Endothelial cell of umbilical vein (primary cell): Measurements from ENCODE around the gene SEMA3G. TPM values are rescaled to one million over a fixed set of nuclear protein-coding genes. Genes with fewer than 3 reads are reported as not detected.

Source experiments
- BruUV-seq: library from RNA; stranded (reverse); fragments of 400-500 nt; replicated peaks from 2 replicates; lab custom pipeline; 2021; lab: Mats Ljungman, UMichigan
- CTCF ChIA-PET: fragments of 300-600, 350-600 bp; sonication (Branson Sonifier 250); formaldehyde crosslinking; loops from one replicate; lab custom pipeline; 2021; ENCODE audit warnings: antibody characterized with exemption, inconsistent platforms; lab: Charles Lee
- POLR2A ChIA-PET: fragments of 300-600, 350-600 bp; sonication (Branson Sonifier 250); formaldehyde crosslinking; loops from one replicate; lab custom pipeline; 2021; ENCODE audit warnings: antibody characterized with exemption, inconsistent platforms; lab: Charles Lee
- DNase-seq: peaks from one replicate; pipeline ENCODE4 v3.0.0-alpha.2; 2011; ENCODE audit warnings: low read depth, low spot score
- FAIRE-seq: peaks from 2 replicates; lab custom pipeline; 2011; peaks lifted over from hg19 to GRCh38; lab: Jason Lieb, UNC
- H2AFZ ChIP-seq: 2 replicates; pipeline ENCODE4 v1.6.0; 2012; ENCODE audit warnings: low read depth, low read length, control low read depth, inconsistent platforms
- H3K27ac ChIP-seq: 2 replicates; pipeline ENCODE4 v1.5.1; 2011; ENCODE audit warnings: low read depth, mild to moderate bottlenecking, control low read depth, low read length, moderate library complexity; ENCODE audit not compliant: insufficient read depth
- H3K27me3 ChIP-seq, 2 experiments: 2 replicates each; pipeline versions ENCODE4 v1.6.0 to v1.6.1; 2011; ENCODE audit warnings: low read length in 2 of 2, mixed read lengths in 1 of 2; ENCODE audit not compliant: control insufficient read depth in 2 of 2, insufficient read depth in 2 of 2
- H3K36me3 ChIP-seq, 2 experiments: 2 replicates in 1 of 2; 3 replicates in 1 of 2; pipeline ENCODE4 v1.5.1; 2011; ENCODE audit warnings: low read length in 2 of 2, mild to moderate bottlenecking in 1 of 2, moderate library complexity in 1 of 2; ENCODE audit not compliant: control insufficient read depth in 2 of 2, insufficient read depth in 2 of 2; ENCODE audit errors: extremely low read depth in 1 of 2
- H3K4me1 ChIP-seq: 3 replicates; pipeline ENCODE4 v1.5.1; 2011; ENCODE audit warnings: mild to moderate bottlenecking, low read length; ENCODE audit not compliant: control insufficient read depth, insufficient read depth; ENCODE audit errors: extremely low read depth
- H3K4me2 ChIP-seq: 2 replicates; pipeline ENCODE4 v1.6.1; 2011; ENCODE audit warnings: low read length, control low read depth, mixed read lengths; ENCODE audit not compliant: insufficient read depth
- H3K4me3 ChIP-seq, 3 experiments: fragments of 200-600 bp in 1 of 3; sonication (generic), shearing (Covaris generic) in 1 of 3; replicated peaks in 1 of 3; 2 replicates each; pipeline ENCODE4 v1.5.1; 2011 to 2016; ENCODE audit warnings: control low read depth in 3 of 3, low read length in 3 of 3, mild to moderate bottlenecking in 2 of 3, inconsistent platforms in 1 of 3, low read depth in 1 of 3, moderate library complexity in 1 of 3; ENCODE audit not compliant: insufficient read depth in 1 of 3
- H3K79me2 ChIP-seq: 2 replicates; pipeline ENCODE4 v1.6.0; 2012; ENCODE audit warnings: low read length, inconsistent platforms; ENCODE audit not compliant: control insufficient read depth, insufficient read depth
- H3K9ac ChIP-seq: replicated peaks from 2 replicates; pipeline ENCODE3; 2011; ENCODE audit warnings: low read length, control low read depth; ENCODE audit not compliant: insufficient read depth; ENCODE audit errors: extremely low read depth
- H3K9me1 ChIP-seq: replicated peaks from 3 replicates; pipeline ENCODE4 v1.6.0; 2011; ENCODE audit warnings: mild to moderate bottlenecking, low read length; ENCODE audit not compliant: control insufficient read depth, insufficient read depth; ENCODE audit errors: extremely low read depth
- H3K9me3 ChIP-seq: replicated peaks from 2 replicates; pipeline ENCODE4 v1.5.1; 2012; ENCODE audit warnings: low read length, inconsistent platforms; ENCODE audit not compliant: control insufficient read depth, insufficient read depth
- H4K20me1 ChIP-seq: replicated peaks from 2 replicates; pipeline ENCODE3; 2011; ENCODE audit warnings: mild to moderate bottlenecking, low read length; ENCODE audit not compliant: control insufficient read depth, insufficient read depth; ENCODE audit errors: extremely low read depth
- CTCF ChIP-seq, 2 donors: IDR thresholded peaks; 1 replicate in 1 of 2; 2 replicates in 1 of 2; pipeline ENCODE4 v1.5.1; 2011; ENCODE audit warnings: low read length in 2 of 2, mild to moderate bottlenecking in 2 of 2, moderate library complexity in 2 of 2, control low read depth in 1 of 2, inconsistent platforms in 1 of 2, low read depth in 1 of 2; ENCODE audit not compliant: insufficient read depth in 1 of 2; ENCODE audit errors: extremely low read depth in 1 of 2
- EZH2 ChIP-seq: IDR thresholded peaks from 2 replicates; pipeline ENCODE4 v1.6.1; 2012; ENCODE audit warnings: borderline replicate concordance, low read depth, mild to moderate bottlenecking, moderate library complexity, low read length, inconsistent platforms; ENCODE audit not compliant: severe bottlenecking
- FOS ChIP-seq: IDR thresholded peaks from 2 replicates; pipeline ENCODE4 v1.6.1; 2011; ENCODE audit warnings: mild to moderate bottlenecking, low read length, moderate library complexity, borderline replicate concordance; ENCODE audit not compliant: insufficient read depth
- GATA2 ChIP-seq: IDR thresholded peaks from 2 replicates; pipeline ENCODE4 v1.7.0; 2011; ENCODE audit warnings: low read depth, mild to moderate bottlenecking, moderate library complexity, mixed read lengths, low read length; ENCODE audit not compliant: insufficient read length, insufficient read depth
- JUN ChIP-seq: IDR thresholded peaks from 2 replicates; pipeline ENCODE4 v1.6.1; 2011; ENCODE audit warnings: borderline replicate concordance, low read depth; ENCODE audit not compliant: insufficient read length, insufficient read depth
- MAX ChIP-seq: IDR thresholded peaks from 2 replicates; pipeline ENCODE4 v1.6.1; 2011; ENCODE audit not compliant: insufficient read depth, insufficient read length
- MYC ChIP-seq: IDR thresholded peaks from one replicate; pipeline ENCODE4 v1.6.1; 2011; ENCODE audit warnings: mild to moderate bottlenecking, low read depth, low read length
- POLR2A ChIP-seq: IDR thresholded peaks from 2 replicates; pipeline ENCODE4 v1.6.1; 2012; ENCODE audit warnings: low read depth, mild to moderate bottlenecking, control low read depth, low read length
- POLR2AphosphoS5 ChIP-seq: IDR thresholded peaks from 2 replicates; pipeline ENCODE4 v1.6.1; 2012; ENCODE audit warnings: low read depth, mild to moderate bottlenecking, control low read depth, low read length, moderate library complexity; ENCODE audit not compliant: insufficient read depth
- dilution Hi-C: fragments of 300-500 bp; cut with MboI; formaldehyde crosslinking; loops from one replicate; pipeline ENCODE4 v1.15.0; 2019; ENCODE audit warnings: low sequenced_read_pairs; ENCODE audit not compliant: extremely low pct_ligation_motif_present
- intact Hi-C: fragments of 100-400 bp; cut with micrococcal nuclease; formaldehyde crosslinking; loops from one replicate; pipeline ENCODE4 v1.10.0; 2022
- polyA plus RNA-seq, 4 experiments: library from polyadenylated mRNA; depleted of rRNA in 3 of 4; stranded (reverse) in 3 of 4; unstranded in 1 of 4; fragments of >200 nt; gene quantifications; 2 replicates each; pipeline versions ENCODE4 v1.2.1 to v1.2.3, GENCODE V29; 2011 to 2012; ENCODE audit warnings: missing spikeins in 1 of 4
- total RNA-seq: library from RNA; stranded (reverse); gene quantifications from 2 replicates; pipeline ENCODE4 v1.2.3, GENCODE V29; 2021

Gene SEMA3G
- total and polyA plus RNA-seq, 2 donors (not counting 3 experiments of a cell fraction or from before 2014, with no cell fraction given) = 22.6 to 27.9 TPM

GRCh38 chr3:52440671-52441070 is 4.2 kb downstream of the SEMA3G start:
- no peak overlapping the region for H3K27ac ChIP-seq
- ChIA-PET CTCF (interaction anchor here (1.4 kb wide), 1 partner anchor 13 kb away, joined by 4 read pairs; no protein-coding TSS in a partner anchor), POLR2A (no interaction called here)
- H3K79me2 ChIP-seq = no peaks in the 10 kb centered on the region
- H3K27me3 ChIP-seq = no peaks in the 10 kb centered on the region
- no peaks in the 10 kb centered on the region for H3K9me3 ChIP-seq
- no peak overlapping the region for H3K4me2 ChIP-seq
- no peak overlapping the region for H3K9ac ChIP-seq
- TSS peak; percentile 1 for BruUV-seq
- TF ChIP-seq POLR2AphosphoS5 (no peak), GATA2 (no peak), FOS (no peak), MAX (no peak), EZH2 (no peak), CTCF (IDR thresholded peaks at IDR 0.05; ENCODE audit: extremely low read depth in 1 of 2, insufficient read depth in 1 of 2, low read depth in 1 of 2, low read length in 2 of 2) (no peak), POLR2A (no peak), MYC (no peak), JUN (no peak)
- intact Hi-C loops (no loop called here), dilution Hi-C loops (no loop called here)
- H4K20me1 ChIP-seq = no peaks in the 10 kb centered on the region
- no peaks in the 10 kb centered on the region for H3K9me1 ChIP-seq
- DNase-seq (no peak), FAIRE-seq (no peak)
- peaks cover 0 to 20% of the 10 kb centered on the region in 2 experiments for H3K36me3 ChIP-seq
- H2AFZ ChIP-seq = no peak overlapping the region
- H3K4me1 ChIP-seq = no peaks in the 10 kb centered on the region
- no peak overlapping the region for H3K4me3 ChIP-seq
